Fibroblast of skin of abdomen (primary cell): Measurements from ENCODE around the gene LPIN1.
A peak's percentile ranks its signal among the peaks of the same experiment; 100 is the strongest.

ENCODE experiments used
- DNase-seq: peaks from one replicate; pipeline ENCODE4 v3.0.0-alpha.2; 2013

Gene LPIN1

GRCh38 chr2:11784747-11785610 lies 38.5 kb downstream of the LPIN1 start:
- DNase-seq, result peak; percentile 35

GRCh38 chr2:11785611-11785940 lies 39.1 kb downstream of the LPIN1 start:
- DNase-seq, result no peak

GRCh38 chr2:11786191-11786590 lies 39.8 kb downstream of the LPIN1 start:
- no peak for DNase-seq

GRCh38 chr2:11786592-11786991 lies 40.2 kb downstream of the LPIN1 start:
- DNase-seq, result no peak

- no peak for DNase-seq
Measured at GRCh38 chr2:11787991-11788390, 41.6 kb downstream of the LPIN1 start.

- no peak for DNase-seq
Measured at GRCh38 chr2:11788461-11789124, 42.2 kb downstream of the LPIN1 start.

- no peak for DNase-seq
Measured at GRCh38 chr2:11789243-11789642, 42.8 kb downstream of the LPIN1 start.

- no peak for DNase-seq
Measured at GRCh38 chr2:11790228-11790627, 43.8 kb downstream of the LPIN1 start.

- peak; percentile 15 for DNase-seq
Measured at GRCh38 chr2:11795590-11795989, 49.2 kb downstream of the LPIN1 start.

GRCh38 chr2:11796190-11797171 lies 50.0 kb downstream of the LPIN1 start:
- peak; percentile 94 for DNase-seq

- DNase-seq, result no peak
Measured at GRCh38 chr2:11797846-11798245, 51.4 kb downstream of the LPIN1 start.

- DNase-seq, result peak; percentile 33
Measured at GRCh38 chr2:11798701-11799435, 52.4 kb downstream of the LPIN1 start.

- no peak for DNase-seq
Measured at GRCh38 chr2:11799826-11800225, 53.4 kb downstream of the LPIN1 start.

GRCh38 chr2:11802782-11803191 lies 56.4 kb downstream of the LPIN1 start:
- DNase-seq, result peak; percentile 60

- no peak for DNase-seq
Measured at GRCh38 chr2:11805024-11805423, 58.6 kb downstream of the LPIN1 start.

GRCh38 chr2:11805920-11806319 lies 59.5 kb downstream of the LPIN1 start:
- DNase-seq, result no peak

GRCh38 chr2:11807156-11808015 lies 61.0 kb downstream of the LPIN1 start:
- DNase-seq, result no peak

GRCh38 chr2:11808016-11808400 lies 61.6 kb downstream of the LPIN1 start:
- no peak for DNase-seq

GRCh38 chr2:11809586-11810236 lies 63.3 kb downstream of the LPIN1 start:
- no peak for DNase-seq

- no peak for DNase-seq
Measured at GRCh38 chr2:11810237-11810977, 64.0 kb downstream of the LPIN1 start.
